SK-N-MC (cell line): ENCODE data around the gene OOSP4B.

Experiments used
- DNase-seq: peaks from one replicate; pipeline ENCODE4 v3.0.0-alpha.2; 2011; ENCODE audit warnings: low read depth, low spot score
- H3K27ac ChIP-seq: fragments of 200-600 bp; sonication (generic); 2 replicates; pipeline ENCODE4 v1.5.1; 2016; ENCODE audit warnings: mixed run types
- H3K36me3 ChIP-seq: fragments of 200-600 bp; sonication (generic); 2 replicates; pipeline ENCODE4 v1.6.1; 2017; ENCODE audit warnings: antibody characterized with exemption, low read length, mixed read lengths; ENCODE audit not compliant: insufficient read depth
- H3K4me3 ChIP-seq: fragments of 200-600 bp; sonication (generic); 2 replicates; pipeline ENCODE4 v1.5.1; 2016
- H3K9ac ChIP-seq: fragments of 200-600 bp; sonication (generic); 2 replicates; pipeline ENCODE4 v1.8.0; 2017; ENCODE audit warnings: mixed run types, mixed read lengths; ENCODE audit not compliant: insufficient read length
- H3K9me3 ChIP-seq: fragments of 200-600 bp; sonication (generic); 2 replicates; pipeline ENCODE4 v1.6.1; 2017; ENCODE audit warnings: low read depth, mild to moderate bottlenecking, antibody characterized with exemption, low read length, moderate library complexity, mixed read lengths
- EZH2 ChIP-seq: fragments of 200-600 bp; sonication (generic); IDR thresholded peaks from one replicate; pipeline ENCODE4 v1.6.1; 2017; ENCODE audit warnings: antibody characterized with exemption
- FOXP2 ChIP-seq: optimal IDR thresholded peaks from 2 replicates; pipeline ENCODE3; 2011; ENCODE audit warnings: mild to moderate bottlenecking, moderate library complexity; ENCODE audit not compliant: insufficient read depth; ENCODE audit errors: extremely low read length, control extremely low read depth
- POLR2AphosphoS5 ChIP-seq: IDR thresholded peaks from 2 replicates; pipeline ENCODE4 v1.6.1; 2012; ENCODE audit warnings: mild to moderate bottlenecking, low read depth, low read length, borderline replicate concordance

Gene OOSP4B

DNA sequence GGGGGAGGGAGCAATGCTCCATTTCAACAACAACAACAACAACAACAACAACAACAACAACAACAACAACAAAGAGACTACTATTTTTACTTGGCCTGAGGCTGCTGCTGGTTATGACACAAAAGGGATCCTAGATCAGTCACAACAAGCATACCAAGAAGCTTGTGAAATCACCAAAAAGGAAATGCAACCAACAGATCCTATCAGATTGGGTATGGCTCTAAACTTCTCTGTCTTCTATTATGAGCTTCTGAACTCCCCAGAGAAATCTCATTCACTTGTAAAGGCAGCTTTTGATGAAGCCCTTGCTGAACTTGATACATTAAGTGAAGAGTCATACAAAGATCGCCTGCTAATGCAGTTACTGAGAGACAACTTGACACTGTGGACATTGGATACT, 61.0 kb downstream of the OOSP4B start:
- Histone ChIP-seq H3K36me3 (no peaks in the 10 kb centered on the region), H3K4me3 (no peak overlapping the region), H3K27ac (no peak overlapping the region), H3K9ac (no peak overlapping the region), H3K9me3 (no peaks in the 10 kb centered on the region)
- no peak for DNase-seq
- no peak for TF ChIP-seq POLR2AphosphoS5
- TF ChIP-seq FOXP2, result no peak
- no peak for TF ChIP-seq EZH2

DNA sequence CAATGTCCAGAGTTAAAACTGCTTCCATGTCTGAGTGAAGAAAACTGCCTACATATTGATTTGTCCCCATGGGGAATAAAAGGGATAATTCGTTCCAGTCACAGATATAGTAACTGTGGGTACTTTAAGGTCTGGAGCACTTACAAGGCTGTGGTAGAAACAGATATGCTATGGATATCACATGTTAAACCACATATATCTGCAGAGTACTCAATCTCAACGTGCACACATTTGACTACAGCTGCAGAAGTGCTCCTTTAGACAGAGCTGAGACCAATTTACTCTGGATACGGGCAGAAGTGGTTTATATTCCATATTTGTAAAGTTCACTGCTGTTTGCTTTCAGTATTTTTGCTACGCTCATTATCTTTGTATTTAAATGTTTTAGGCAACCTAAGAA, 61.8 kb downstream of the OOSP4B start:
- Histone ChIP-seq H3K9ac (no peak overlapping the region), H3K4me3 (no peak overlapping the region), H3K27ac (no peak overlapping the region), H3K36me3 (no peaks in the 10 kb centered on the region), H3K9me3 (no peaks in the 10 kb centered on the region)
- no peak for DNase-seq
- no peak for TF ChIP-seq FOXP2
- no peak for TF ChIP-seq EZH2
- TF ChIP-seq POLR2AphosphoS5, result no peak

DNA sequence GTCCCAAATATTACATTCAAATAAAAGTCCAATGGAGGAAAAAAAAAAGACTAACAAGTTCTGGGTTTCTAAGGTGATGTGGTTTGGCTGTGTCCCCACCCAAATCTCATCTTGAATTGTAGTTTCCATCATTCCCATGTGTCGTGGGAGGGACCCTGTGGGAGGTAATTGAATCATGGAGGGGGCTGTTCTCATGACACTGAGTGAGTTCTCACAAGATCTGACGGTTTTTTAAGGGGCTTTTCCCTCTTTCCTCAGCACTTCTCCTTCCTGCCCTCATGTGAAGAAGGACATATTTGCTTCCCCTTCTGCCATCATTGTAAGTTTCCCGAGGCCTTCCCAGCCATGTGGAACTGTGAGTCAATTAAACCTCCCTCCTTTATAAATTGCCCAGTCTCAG, 63.6 kb downstream of the OOSP4B start:
- no peak for DNase-seq
- H3K4me3 ChIP-seq, result no peak overlapping the region
- TF ChIP-seq EZH2, result no peak
- no peak for TF ChIP-seq FOXP2
- no peaks in the 10 kb centered on the region for H3K36me3 ChIP-seq
- H3K9me3 ChIP-seq, result no peaks in the 10 kb centered on the region
- H3K27ac ChIP-seq, result no peak overlapping the region
- no peak overlapping the region for H3K9ac ChIP-seq
